HEK293 (cell line): ENCODE data around the gene MANSC4.

ENCODE experiments used
- CTCF ChIP-seq: fragments of 450-650 bp; formaldehyde crosslinking; IDR thresholded peaks from 2 replicates; pipeline ENCODE4 v1.5.1; 2016; ENCODE audit warnings: missing biosample characterization, missing genetic modification characterization
- ZNF274 ChIP-seq, 2 experiments: fragments of 200-500 bp in 1 of 2; fragments of 450-650 bp in 1 of 2; sonication (Bioruptor generic) in 1 of 2; formaldehyde crosslinking in 1 of 2; IDR thresholded peaks; 2 replicates each; pipeline versions ENCODE4 v1.5.1 to v1.6.1; 2014 to 2016; ENCODE audit warnings: borderline replicate concordance in 1 of 2, inconsistent platforms in 1 of 2, low read length in 1 of 2, missing biosample characterization in 1 of 2, missing genetic modification characterization in 1 of 2

- TF ChIP-seq CTCF (tag by site-specific recombination) = no peak
- no peak for TF ChIP-seq ZNF274 (IDR thresholded peaks at IDR 0.05; ENCODE audit: low read length)
- TF ChIP-seq ZNF274 (tag by site-specific recombination; IDR thresholded peaks at IDR 0.05; ENCODE audit: borderline replicate concordance) = no peak
Observed at GRCh38 chr12:27814411-27814810, 34.4 kb upstream of the MANSC4 start.
